ENCODE measurements around the gene TEX13A. TPM values are rescaled to one million over a fixed set of nuclear protein-coding genes. Genes with fewer than 3 reads are reported as not detected.

Gene TEX13A
- total RNA-seq, 1 donor from 2014 or later = not detected

DNA sequence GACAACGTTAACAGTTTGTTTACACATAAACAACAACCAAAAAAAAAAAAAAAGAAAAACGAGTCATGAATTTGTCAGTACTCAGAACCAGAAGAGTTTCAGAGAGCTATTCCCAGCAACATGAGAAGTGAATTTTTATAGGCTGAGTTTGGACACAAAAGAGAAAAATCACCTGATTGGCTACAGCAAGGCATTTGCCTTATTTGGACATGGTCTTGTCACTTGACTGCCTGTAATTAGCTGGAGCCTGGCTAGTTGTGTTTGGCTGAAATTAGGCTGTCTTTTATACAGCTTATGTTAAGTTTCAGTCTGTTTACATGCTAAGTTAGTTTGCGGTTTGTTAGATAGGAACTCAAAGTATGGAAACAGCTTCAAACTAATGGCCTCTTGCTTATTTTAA lies 880 bp upstream of the TEX13A start:
- Mint-ChIP-seq H3K9me3 (no peaks in the 10 kb centered on the region), H3K4me1 (ENCODE audit: low read depth) (no peaks in the 10 kb centered on the region), H3K27me3 (ENCODE audit: insufficient read depth) (no peaks in the 10 kb centered on the region), H3K36me3 (ENCODE audit: low read depth) (no peaks in the 10 kb centered on the region), H3K27ac (no peak overlapping the region), H3K4me3 (no peak overlapping the region)
- DNase-seq (ENCODE audit: low spot score) = no peak
- intact Hi-C loops (cut with micrococcal nuclease) = no loop called here

DNA sequence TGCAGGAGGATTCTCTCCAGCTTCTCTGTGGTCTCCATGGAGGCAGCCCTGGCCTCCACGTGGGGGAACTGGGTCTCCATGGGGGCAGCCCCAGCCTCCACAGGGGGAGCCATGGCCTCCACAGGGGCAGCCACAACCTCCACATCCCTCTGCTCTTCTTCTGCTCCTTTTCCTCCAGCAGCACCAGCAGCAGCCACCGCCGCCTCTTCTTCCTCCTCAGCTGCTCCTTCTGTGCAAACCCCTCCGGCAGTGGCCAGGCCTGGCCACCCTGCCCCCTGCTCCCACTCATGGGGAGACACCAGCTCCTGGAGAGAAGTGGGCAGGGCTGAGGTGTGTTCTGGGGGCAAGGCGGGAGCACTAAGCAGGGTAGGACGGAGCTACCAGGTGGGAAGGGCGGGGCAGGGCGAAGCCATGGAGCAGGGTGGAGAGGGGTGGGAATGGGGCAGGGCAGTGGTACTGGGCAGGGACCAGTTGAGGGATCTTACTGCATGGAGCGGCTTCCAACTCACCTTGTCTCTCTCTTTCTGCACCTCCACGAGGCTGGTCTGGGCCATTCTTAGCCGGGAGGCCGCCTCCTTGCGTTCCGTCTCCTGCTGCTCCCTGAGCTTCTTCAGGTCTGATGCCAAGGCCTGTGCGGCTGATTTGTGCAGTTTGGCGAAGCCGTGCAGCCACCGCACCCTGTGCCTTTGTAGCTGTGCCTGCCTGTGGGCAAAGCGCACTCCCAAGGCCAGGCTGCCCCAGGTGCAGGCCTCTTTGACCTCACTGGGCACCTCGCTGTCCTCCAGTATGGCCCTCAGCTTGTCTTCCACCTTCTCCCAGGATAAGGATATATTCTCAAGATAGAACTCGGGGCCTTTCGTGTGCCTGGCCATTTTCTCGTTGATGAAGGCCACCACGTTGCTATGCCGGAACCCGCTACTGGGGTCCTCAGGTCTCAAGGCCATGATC lies 766 bp downstream of the TEX13A start:
- intact Hi-C loops (cut with micrococcal nuclease) = no loop called here
- no peak for DNase-seq (ENCODE audit: low spot score)
- no peaks in the 10 kb centered on the region for H3K27me3 Mint-ChIP-seq (ENCODE audit: insufficient read depth)
- H3K27ac Mint-ChIP-seq = no peak overlapping the region
- no peaks in the 10 kb centered on the region for H3K9me3 Mint-ChIP-seq
- no peaks in the 10 kb centered on the region for H3K4me1 Mint-ChIP-seq (ENCODE audit: low read depth)
- H3K36me3 Mint-ChIP-seq (ENCODE audit: low read depth) = peaks cover 1% of the 10 kb centered on the region
- H3K4me3 Mint-ChIP-seq = no peak overlapping the region

GRCh38 chrX:105211066-105211575 lies 9.4 kb downstream of the TEX13A start:
- Mint-ChIP-seq H3K9me3 (no peaks in the 10 kb centered on the region), H3K36me3 (ENCODE audit: low read depth) (peaks cover 1% of the 10 kb centered on the region), H3K4me3 (no peak overlapping the region), H3K4me1 (ENCODE audit: low read depth) (no peaks in the 10 kb centered on the region), H3K27me3 (ENCODE audit: insufficient read depth) (no peaks in the 10 kb centered on the region), H3K27ac (no peak overlapping the region)
- intact Hi-C loops (cut with micrococcal nuclease) = no loop called here
- no peak for DNase-seq (ENCODE audit: low spot score)

- no peak overlapping the region for H3K4me3 Mint-ChIP-seq
- H3K4me1 Mint-ChIP-seq (ENCODE audit: low read depth) = no peaks in the 10 kb centered on the region
- intact Hi-C loops (cut with micrococcal nuclease) = no loop called here
Observed at GRCh38 chrX:105210258-105210657, 10.2 kb downstream of the TEX13A start.

DNA sequence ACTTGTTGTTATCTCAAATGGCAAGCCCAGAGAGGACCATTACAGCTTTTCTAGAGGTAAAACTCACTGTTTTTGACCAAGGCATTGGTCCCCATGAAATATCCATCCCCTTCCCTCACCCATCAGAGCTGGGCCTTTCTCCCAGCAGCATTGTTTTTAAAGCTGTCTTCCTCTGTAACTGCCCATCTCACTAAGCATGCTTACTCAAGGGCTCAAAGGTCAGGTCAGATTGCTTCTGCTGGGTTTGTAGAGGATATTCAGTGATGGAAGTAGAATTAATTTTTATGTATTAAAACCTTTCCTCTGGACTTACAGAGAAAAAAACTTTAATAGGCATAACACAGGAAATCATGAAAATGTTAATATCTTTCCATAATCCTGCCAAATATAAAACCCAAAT lies 11.1 kb downstream of the TEX13A start:
- Mint-ChIP-seq H3K36me3 (ENCODE audit: low read depth) (no peaks in the 10 kb centered on the region), H3K4me1 (ENCODE audit: low read depth) (no peaks in the 10 kb centered on the region), H3K4me3 (no peak overlapping the region), H3K27ac (no peak overlapping the region), H3K9me3 (no peaks in the 10 kb centered on the region), H3K27me3 (ENCODE audit: insufficient read depth) (no peaks in the 10 kb centered on the region)
- intact Hi-C loops (cut with micrococcal nuclease) = no loop called here
- DNase-seq (ENCODE audit: low spot score) = no peak

More at GRCh38 chrX:105210258-105210657, 10.2 kb downstream of the TEX13A start:
- DNase-seq (ENCODE audit: low spot score) = no peak
- peaks cover 1% of the 10 kb centered on the region for H3K36me3 Mint-ChIP-seq (ENCODE audit: low read depth)
- no peaks in the 10 kb centered on the region for H3K27me3 Mint-ChIP-seq (ENCODE audit: insufficient read depth)
- no peaks in the 10 kb centered on the region for H3K9me3 Mint-ChIP-seq
- H3K27ac Mint-ChIP-seq = no peak overlapping the region

- intact Hi-C loops (cut with micrococcal nuclease) = no loop called here
- Mint-ChIP-seq H3K27me3 (ENCODE audit: insufficient read depth) (no peaks in the 10 kb centered on the region), H3K4me1 (ENCODE audit: low read depth) (no peaks in the 10 kb centered on the region), H3K4me3 (no peak overlapping the region), H3K27ac (no peak overlapping the region), H3K36me3 (ENCODE audit: low read depth) (no peaks in the 10 kb centered on the region), H3K9me3 (no peaks in the 10 kb centered on the region)
- DNase-seq (ENCODE audit: low spot score) = no peak
Observed at GRCh38 chrX:105191878-105192277, 28.6 kb downstream of the TEX13A start.

DNA sequence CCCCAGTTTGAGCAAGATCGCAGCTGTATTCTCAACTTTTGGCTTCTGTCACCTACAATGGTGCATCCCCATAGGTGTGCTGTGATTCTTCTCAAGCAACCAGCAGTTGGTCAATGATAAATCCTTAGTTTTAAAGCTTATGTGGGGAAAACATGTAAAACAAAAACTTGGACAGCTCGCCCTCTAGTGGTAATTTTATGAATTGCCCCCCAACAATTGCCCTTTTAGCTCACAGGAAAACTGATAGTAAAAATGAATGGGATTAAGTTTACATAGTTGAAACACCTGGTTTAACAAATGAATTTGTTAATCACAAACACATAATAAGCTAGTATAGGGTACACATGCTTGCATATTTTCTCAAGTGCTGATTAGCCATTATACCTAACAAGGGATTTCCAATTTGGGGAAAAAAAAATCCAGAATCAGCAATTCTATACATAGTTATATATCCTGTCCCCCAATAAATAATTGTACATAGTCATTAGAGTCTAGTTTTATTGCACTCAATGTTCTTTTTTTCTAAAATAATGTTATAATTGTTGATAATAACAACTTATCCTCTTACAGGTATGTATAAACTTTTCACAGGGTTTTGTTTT lies 30.1 kb downstream of the TEX13A start:
- Mint-ChIP-seq H3K9me3 (no peaks in the 10 kb centered on the region), H3K27me3 (ENCODE audit: insufficient read depth) (no peaks in the 10 kb centered on the region)
- intact Hi-C loops (cut with micrococcal nuclease) = no loop called here

DNA sequence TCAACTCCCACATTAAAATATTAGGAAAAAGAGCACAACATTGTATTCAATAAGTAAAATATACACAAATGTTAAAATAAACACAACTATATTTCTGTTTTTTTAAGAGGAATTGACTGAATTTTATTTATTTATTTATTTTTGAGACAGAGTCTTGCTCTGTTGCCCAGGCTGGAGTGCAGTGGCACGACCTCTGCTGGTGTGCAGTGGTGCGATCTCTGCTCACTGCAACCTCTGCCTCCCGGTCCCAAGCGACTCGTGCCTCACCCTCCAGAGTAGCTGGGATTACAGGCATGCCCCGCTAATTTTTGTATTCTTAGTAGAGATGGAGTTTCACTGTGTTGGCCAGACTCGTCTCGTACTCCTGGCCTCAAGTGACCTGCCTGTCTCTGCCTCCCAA lies 31.4 kb downstream of the TEX13A start:
- Mint-ChIP-seq H3K4me3 (no peak overlapping the region), H3K27me3 (ENCODE audit: insufficient read depth) (no peaks in the 10 kb centered on the region), H3K27ac (no peak overlapping the region), H3K9me3 (no peaks in the 10 kb centered on the region), H3K4me1 (ENCODE audit: low read depth) (no peaks in the 10 kb centered on the region), H3K36me3 (ENCODE audit: low read depth) (no peaks in the 10 kb centered on the region)
- no peak for DNase-seq (ENCODE audit: low spot score)
- intact Hi-C loops (cut with micrococcal nuclease) = no loop called here

More for the DNA sequence above, 30.1 kb downstream of the TEX13A start:
- no peak overlapping the region for H3K27ac Mint-ChIP-seq
- H3K4me1 Mint-ChIP-seq (ENCODE audit: low read depth) = no peaks in the 10 kb centered on the region
- no peaks in the 10 kb centered on the region for H3K36me3 Mint-ChIP-seq (ENCODE audit: low read depth)
- no peak for DNase-seq (ENCODE audit: low spot score)
- H3K4me3 Mint-ChIP-seq = no peak overlapping the region

GRCh38 chrX:105179644-105180043 lies 40.9 kb downstream of the TEX13A start:
- Mint-ChIP-seq H3K27ac (no peak overlapping the region), H3K4me1 (ENCODE audit: low read depth) (no peaks in the 10 kb centered on the region), H3K36me3 (ENCODE audit: low read depth) (no peaks in the 10 kb centered on the region), H3K27me3 (ENCODE audit: insufficient read depth) (no peaks in the 10 kb centered on the region), H3K9me3 (no peaks in the 10 kb centered on the region), H3K4me3 (no peak overlapping the region)
- intact Hi-C loops (cut with micrococcal nuclease) = no loop called here
- no peak for DNase-seq (ENCODE audit: low spot score)

DNA sequence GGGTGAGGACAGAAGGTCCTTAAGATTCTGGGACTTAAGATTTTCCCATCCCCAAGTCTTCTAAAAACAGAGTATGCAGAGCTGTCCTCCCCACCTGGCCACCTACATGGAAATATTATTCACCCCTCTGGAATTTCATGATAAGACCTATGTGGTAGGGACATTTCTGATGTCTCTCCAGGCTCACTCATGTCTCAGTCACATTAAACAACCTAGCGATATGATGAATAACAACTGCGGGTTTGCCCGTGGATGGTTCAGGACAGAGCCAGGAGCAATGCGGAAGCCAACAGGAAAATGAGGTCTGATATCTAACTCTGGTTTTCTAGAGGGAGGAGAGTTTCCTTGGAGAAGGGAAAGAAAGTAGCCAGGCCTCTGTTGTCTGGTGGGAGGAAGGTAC lies 47.4 kb downstream of the TEX13A start:
- H3K36me3 Mint-ChIP-seq (ENCODE audit: low read depth) = no peaks in the 10 kb centered on the region
- no peaks in the 10 kb centered on the region for H3K4me1 Mint-ChIP-seq (ENCODE audit: low read depth)
- H3K27me3 Mint-ChIP-seq (ENCODE audit: insufficient read depth) = no peaks in the 10 kb centered on the region
- H3K4me3 Mint-ChIP-seq = no peak overlapping the region
- H3K27ac Mint-ChIP-seq = no peak overlapping the region
- intact Hi-C loops (cut with micrococcal nuclease) = no loop called here
- DNase-seq (ENCODE audit: low spot score) = no peak
- H3K9me3 Mint-ChIP-seq = no peaks in the 10 kb centered on the region
